HT1080 (cell line): ENCODE data around the gene DDC. TPM values are rescaled to one million over a fixed set of nuclear protein-coding genes. Genes with fewer than 3 reads are reported as not detected.

Experiments
- DNase-seq: peaks from one replicate; pipeline ENCODE4 v3.0.0-alpha.2; 2015; ENCODE audit warnings: low read depth
- small RNA-seq: library from RNA; depleted of rRNA; stranded (forward); fragments of <200 nt; gene quantifications from one replicate; pipeline ENCODE3, GENCODE V24; 2014
- total RNA-seq: library from RNA; depleted of rRNA; stranded (reverse); fragments of >200 nt; shearing (Covaris generic); gene quantifications from 2 replicates; pipeline ENCODE4 v1.2.3, GENCODE V29; 2014; rRNA removed

DDC gene
- total RNA-seq, 1 experiment from 2014 or later = not detected

- no peak for DNase-seq
Observed at GRCh38 chr7:50418526-50419290, 146.5 kb downstream of the DDC start.

GRCh38 chr7:50418086-50418515 is 147.1 kb downstream of the DDC start:
- DNase-seq = peak; percentile 78

GRCh38 chr7:50416527-50417182 is 148.6 kb downstream of the DDC start:
- no peak for DNase-seq

GRCh38 chr7:50415844-50416364 is 149.3 kb downstream of the DDC start:
- no peak for DNase-seq

GRCh38 chr7:50413561-50413960 is 151.6 kb downstream of the DDC start:
- no peak for DNase-seq

GRCh38 chr7:50412973-50413372 is 152.2 kb downstream of the DDC start:
- no peak for DNase-seq

- DNase-seq = no peak
Observed at GRCh38 chr7:50411332-50411731, 153.9 kb downstream of the DDC start.

- DNase-seq = no peak
Observed at GRCh38 chr7:50409856-50410745, 155.1 kb downstream of the DDC start.

Small RNA genes within 50 kb of the gene (small RNA-seq; reads per million reads assigned to genes)
- not detected for gene RNU6-1091P

Other genes with a start within 250 kb of the DDC start
- 30.2 and 37.9 TPM in 2 replicates for gene FIGNL1, start 115.1 kb downstream of the DDC start, total RNA-seq
- gene GRB10, start 217.5 kb upstream of the DDC start, total RNA-seq = 11.6 and 18.2 TPM in 2 replicates